ENCODE measurements around the gene NPFF.

The NPFF gene

DNA sequence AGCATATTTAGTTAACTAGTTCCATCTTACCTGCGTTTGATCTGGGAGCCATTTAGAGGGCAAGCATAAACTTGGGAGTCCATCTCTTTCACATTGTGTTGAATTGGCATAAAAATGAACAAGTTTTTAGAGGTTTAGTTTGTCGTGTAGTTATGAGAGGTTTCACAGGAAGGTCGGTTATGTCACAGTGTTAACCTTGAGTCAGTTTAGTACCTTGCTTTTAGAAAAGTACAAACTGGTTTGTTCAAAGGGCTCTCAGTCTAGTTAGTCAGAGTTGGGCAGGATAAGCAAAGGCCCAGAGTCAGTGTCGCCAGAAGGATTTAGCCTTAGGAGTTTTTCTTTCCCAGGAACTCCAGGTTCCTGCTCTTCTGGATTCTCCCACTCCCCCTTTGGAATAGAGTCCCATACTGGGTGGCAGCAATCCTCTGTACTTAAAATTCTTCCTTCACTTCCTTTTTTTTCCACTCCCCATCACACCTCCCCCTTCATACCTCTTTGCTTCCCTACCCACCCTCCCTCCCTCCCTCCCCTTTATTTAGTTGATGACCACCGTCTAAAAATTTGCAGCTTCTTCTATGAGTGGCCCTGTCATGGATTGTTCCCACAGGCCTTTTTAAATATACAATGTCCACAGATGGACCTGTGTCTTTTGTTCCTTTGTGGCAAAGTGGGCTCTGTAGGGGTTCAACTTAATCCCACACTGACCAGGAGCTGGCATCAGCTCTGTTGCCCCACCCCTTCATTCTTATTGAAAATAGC lies 43.3 kb downstream of the NPFF start:
- H3K4me3 ChIP-seq (ENCODE audit: low read depth, low read length), result no peak overlapping the region
- TF ChIP-seq, protein P1, sequence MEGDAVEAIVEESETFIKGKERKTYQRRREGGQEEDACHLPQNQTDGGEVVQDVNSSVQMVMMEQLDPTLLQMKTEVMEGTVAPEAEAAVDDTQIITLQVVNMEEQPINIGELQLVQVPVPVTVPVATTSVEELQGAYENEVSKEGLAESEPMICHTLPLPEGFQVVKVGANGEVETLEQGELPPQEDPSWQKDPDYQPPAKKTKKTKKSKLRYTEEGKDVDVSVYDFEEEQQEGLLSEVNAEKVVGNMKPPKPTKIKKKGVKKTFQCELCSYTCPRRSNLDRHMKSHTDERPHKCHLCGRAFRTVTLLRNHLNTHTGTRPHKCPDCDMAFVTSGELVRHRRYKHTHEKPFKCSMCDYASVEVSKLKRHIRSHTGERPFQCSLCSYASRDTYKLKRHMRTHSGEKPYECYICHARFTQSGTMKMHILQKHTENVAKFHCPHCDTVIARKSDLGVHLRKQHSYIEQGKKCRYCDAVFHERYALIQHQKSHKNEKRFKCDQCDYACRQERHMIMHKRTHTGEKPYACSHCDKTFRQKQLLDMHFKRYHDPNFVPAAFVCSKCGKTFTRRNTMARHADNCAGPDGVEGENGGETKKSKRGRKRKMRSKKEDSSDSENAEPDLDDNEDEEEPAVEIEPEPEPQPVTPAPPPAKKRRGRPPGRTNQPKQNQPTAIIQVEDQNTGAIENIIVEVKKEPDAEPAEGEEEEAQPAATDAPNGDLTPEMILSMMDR (IDR thresholded peaks at IDR 0.05; ENCODE audit: borderline replicate concordance, insufficient read depth, low read depth, low read length), result no peak

DNA sequence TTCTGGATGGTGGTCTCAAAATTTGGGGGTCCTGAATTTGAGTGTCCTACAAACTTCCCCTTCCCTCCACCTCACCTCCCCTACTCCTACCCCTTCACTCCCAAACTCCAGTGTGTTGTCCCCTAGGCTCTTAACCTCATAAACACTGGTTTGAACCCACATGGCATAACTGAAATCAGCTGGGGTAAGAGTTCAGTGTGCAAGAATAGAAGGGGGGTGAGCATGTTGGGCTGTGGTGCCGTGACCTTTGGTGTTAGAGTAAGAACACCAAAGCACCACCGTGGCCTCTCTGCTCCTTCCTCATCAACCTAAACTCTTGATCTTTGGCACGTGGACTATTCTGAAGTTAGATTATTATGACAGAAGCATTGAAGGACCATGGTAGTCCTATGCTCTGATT lies 44.3 kb downstream of the NPFF start:
- TF ChIP-seq, protein P1 (IDR thresholded peaks at IDR 0.05; ENCODE audit: borderline replicate concordance, insufficient read depth, low read depth, low read length), result no peak
- no peak overlapping the region for H3K4me3 ChIP-seq (ENCODE audit: low read depth, low read length)

DNA sequence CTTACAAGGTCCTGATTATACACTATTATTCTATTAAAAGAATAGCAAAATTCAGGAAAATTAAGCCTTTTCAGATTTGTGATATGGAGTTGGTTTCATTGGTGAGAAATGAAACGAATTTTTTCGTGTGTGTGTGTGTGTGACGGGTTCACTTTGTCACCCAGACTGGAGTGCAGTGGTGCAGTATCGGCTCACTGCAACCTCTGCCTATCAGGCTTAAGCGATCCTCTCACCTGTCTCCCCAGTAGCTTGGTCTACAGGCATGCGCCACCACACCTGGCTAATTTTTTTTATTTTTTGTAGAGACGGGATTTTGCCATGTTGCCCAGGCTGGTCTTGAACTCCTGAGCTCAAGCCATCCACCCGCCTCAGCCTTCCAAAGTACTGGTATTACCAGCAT lies 45.7 kb downstream of the NPFF start:
- H3K4me3 ChIP-seq (ENCODE audit: low read depth, low read length), result no peak overlapping the region
- TF ChIP-seq, protein P1 (IDR thresholded peaks at IDR 0.05; ENCODE audit: borderline replicate concordance, insufficient read depth, low read depth, low read length), result no peak

- no peak overlapping the region for H3K4me3 ChIP-seq (ENCODE audit: low read depth, low read length)
- TF ChIP-seq, protein P1 (IDR thresholded peaks at IDR 0.05; ENCODE audit: borderline replicate concordance, insufficient read depth, low read depth, low read length), result no peak
Observed at GRCh38 chr12:53461059-53461458, 46.2 kb downstream of the NPFF start.

- H3K4me3 ChIP-seq (ENCODE audit: low read depth, low read length), result no peak overlapping the region
- TF ChIP-seq, protein P1 (IDR thresholded peaks at IDR 0.05; ENCODE audit: borderline replicate concordance, insufficient read depth, low read depth, low read length), result no peak
Observed at GRCh38 chr12:53459097-53459496, 48.2 kb downstream of the NPFF start.
